Measurements from ENCODE around the gene MYMX.
A peak's percentile ranks its signal among the peaks of the same experiment; 100 is the strongest.

The MYMX gene

GRCh38 chr6:44234101-44235025 lies 17.6 kb downstream of the MYMX start:
- peak; percentile 23 for DNase-seq

- DNase-seq, result no peak
Observed at GRCh38 chr6:44235269-44235668, 18.5 kb downstream of the MYMX start.

GRCh38 chr6:44235891-44236516 lies 19.3 kb downstream of the MYMX start:
- no peak for DNase-seq

- peak; percentile 94 for DNase-seq
Observed at GRCh38 chr6:44237021-44237812, 20.5 kb downstream of the MYMX start.

GRCh38 chr6:44237813-44238433 lies 21.2 kb downstream of the MYMX start:
- DNase-seq, result no peak

- DNase-seq, result no peak
Observed at GRCh38 chr6:44238687-44239350, 22.1 kb downstream of the MYMX start.

GRCh38 chr6:44243345-44243744 lies 26.6 kb downstream of the MYMX start:
- DNase-seq, result no peak

- DNase-seq, result no peak
Observed at GRCh38 chr6:44245391-44245911, 28.7 kb downstream of the MYMX start.

- peak; percentile 60 for DNase-seq
Observed at GRCh38 chr6:44245912-44246662, 29.4 kb downstream of the MYMX start.

- DNase-seq, result peak; percentile 94
Observed at GRCh38 chr6:44246663-44247337, 30.1 kb downstream of the MYMX start, which contains the start of gene HSP90AB1. Gene HSP90AB1 (plus strand): TSS chr6:44247101. CDS start chr6:44248630, 1,529 bp downstream.

- peak; percentile 46 for DNase-seq
Observed at GRCh38 chr6:44247338-44248302, 30.9 kb downstream of the MYMX start.

GRCh38 chr6:44248579-44248978 lies 31.9 kb downstream of the MYMX start:
- DNase-seq, result no peak

- DNase-seq, result no peak
Observed at GRCh38 chr6:44249082-44249748, 32.5 kb downstream of the MYMX start.

GRCh38 chr6:44250067-44250717 lies 33.5 kb downstream of the MYMX start:
- no peak for DNase-seq

- no peak for DNase-seq
Observed at GRCh38 chr6:44250718-44251123, 34.0 kb downstream of the MYMX start.

GRCh38 chr6:44251576-44252524 lies 35.1 kb downstream of the MYMX start:
- DNase-seq, result no peak
